H9 (cell line): ENCODE results near the gene ATF6. TPM values are rescaled to one million over a fixed set of nuclear protein-coding genes. Genes with fewer than 3 reads are reported as not detected.

Experiments used
- DNase-seq: peaks from one replicate; pipeline ENCODE4 v3.0.0-alpha.2; 2017
- H2AFZ ChIP-seq: one replicate; pipeline ENCODE4 v1.6.1; 2013; ENCODE audit warnings: mild to moderate bottlenecking, low read length, control low read depth, moderate library complexity
- H2AK5ac ChIP-seq: 2 replicates; pipeline ENCODE4 v1.6.1; 2013; ENCODE audit warnings: low read length, control low read depth, mixed read lengths; ENCODE audit not compliant: insufficient read length
- H2BK120ac ChIP-seq: one replicate; pipeline ENCODE4 v1.6.1; 2013; ENCODE audit warnings: low read depth, mild to moderate bottlenecking, low read length, control low read depth, inconsistent platforms; ENCODE audit not compliant: poor library complexity, severe bottlenecking
- H2BK12ac ChIP-seq: 2 replicates; pipeline ENCODE4 v1.6.1; 2013; ENCODE audit warnings: low read length, control low read depth, mixed read lengths, low read depth; ENCODE audit not compliant: insufficient read length
- H2BK15ac ChIP-seq: 2 replicates; pipeline ENCODE4 v1.6.1; 2013; ENCODE audit warnings: low read depth, low read length, control low read depth
- H2BK20ac ChIP-seq: one replicate; pipeline ENCODE4 v1.6.1; 2013; ENCODE audit warnings: low read depth, mild to moderate bottlenecking, low read length, control low read depth, inconsistent platforms; ENCODE audit not compliant: poor library complexity, severe bottlenecking
- H2BK5ac ChIP-seq: 2 replicates; pipeline ENCODE4 v1.6.1; 2013; ENCODE audit warnings: low read length, control low read depth, mixed read lengths; ENCODE audit not compliant: insufficient read length
- H3K14ac ChIP-seq: 2 replicates; pipeline ENCODE4 v1.6.1; 2013; ENCODE audit warnings: low read length, control low read depth; ENCODE audit not compliant: insufficient read depth
- H3K18ac ChIP-seq: 2 replicates; pipeline ENCODE4 v1.6.1; 2013; ENCODE audit warnings: low read depth, mild to moderate bottlenecking, mixed read lengths, low read length, control low read depth; ENCODE audit not compliant: insufficient read length
- H3K23ac ChIP-seq: 2 replicates; pipeline ENCODE4 v1.6.1; 2013; ENCODE audit warnings: low read length, control low read depth, mixed read lengths, low read depth; ENCODE audit not compliant: insufficient read length
- H3K23me2 ChIP-seq: 2 replicates; pipeline ENCODE4 v1.6.1; 2013; ENCODE audit warnings: low read depth, mild to moderate bottlenecking, mixed read lengths, low read length, control low read depth; ENCODE audit not compliant: insufficient read length, poor library complexity, severe bottlenecking
- H3K27ac ChIP-seq: 2 replicates; pipeline ENCODE4 v1.5.1; 2013; ENCODE audit warnings: low read length, control low read depth, mixed read lengths, low read depth; ENCODE audit not compliant: insufficient read length
- H3K27me3 ChIP-seq: 2 replicates; pipeline ENCODE4 v1.6.1; 2013; ENCODE audit warnings: low read length, control low read depth, inconsistent platforms; ENCODE audit not compliant: insufficient read depth
- H3K4ac ChIP-seq: 2 replicates; pipeline ENCODE4 v1.6.1; 2013; ENCODE audit warnings: low read depth, mild to moderate bottlenecking, control low read depth, inconsistent platforms, low read length, moderate library complexity
- H3K4me1 ChIP-seq: 2 replicates; pipeline ENCODE4 v1.6.1; 2013; ENCODE audit warnings: low read length, control low read depth, inconsistent platforms; ENCODE audit not compliant: insufficient read depth
- H3K4me2 ChIP-seq: 2 replicates; pipeline ENCODE4 v1.6.1; 2013; ENCODE audit warnings: low read length, control low read depth, mixed read lengths; ENCODE audit not compliant: insufficient read length, insufficient read depth
- H3K56ac ChIP-seq: 2 replicates; pipeline ENCODE4 v1.6.1; 2013; ENCODE audit warnings: low read depth, mild to moderate bottlenecking, mixed read lengths, low read length, control low read depth; ENCODE audit not compliant: insufficient read length
- H3K79me1 ChIP-seq: 2 replicates; pipeline ENCODE4 v1.6.1; 2013; ENCODE audit warnings: low read depth, mild to moderate bottlenecking, moderate library complexity, low read length, control low read depth, inconsistent platforms; ENCODE audit not compliant: insufficient read depth, poor library complexity, severe bottlenecking
- H3K79me2 ChIP-seq: 2 replicates; pipeline ENCODE4 v1.6.1; 2013; ENCODE audit warnings: low read length, control low read depth, inconsistent platforms; ENCODE audit not compliant: insufficient read depth
- H3K9ac ChIP-seq: 2 replicates; pipeline ENCODE4 v1.6.1; 2013; ENCODE audit warnings: low read length, control low read depth, mixed read lengths; ENCODE audit not compliant: insufficient read length; ENCODE audit errors: extremely low read depth
- H3K9me3 ChIP-seq: one replicate; pipeline ENCODE4 v1.6.1; 2013; ENCODE audit warnings: low read depth, low read length, inconsistent platforms; ENCODE audit not compliant: control insufficient read depth
- H3T11ph ChIP-seq: one replicate; pipeline ENCODE4 v1.6.1; 2013; ENCODE audit warnings: mild to moderate bottlenecking, low read length, control low read depth, inconsistent platforms
- H4K20me1 ChIP-seq: one replicate; pipeline ENCODE4 v1.6.1; 2013; ENCODE audit not compliant: control insufficient read depth, insufficient read length, insufficient read depth
- H4K5ac ChIP-seq: 2 replicates; pipeline ENCODE4 v1.6.1; 2013; ENCODE audit warnings: low read depth, mild to moderate bottlenecking, mixed read lengths, low read length, control low read depth; ENCODE audit not compliant: insufficient read length
- H4K8ac ChIP-seq: replicated peaks from 2 replicates; pipeline ENCODE4 v1.6.1; 2013; ENCODE audit warnings: low read length, control low read depth, mixed read lengths, low read depth; ENCODE audit not compliant: insufficient read length
- H4K91ac ChIP-seq: 2 replicates; pipeline ENCODE4 v1.6.1; 2013; ENCODE audit warnings: low read depth, mild to moderate bottlenecking, moderate library complexity, mixed read lengths, low read length, control low read depth; ENCODE audit not compliant: insufficient read length
- H3K27ac Mint-ChIP-seq, 3 experiments: 2 replicates in 2 of 3; 3 replicates in 1 of 3; pipeline ENCODE4 v1.8.0; 2020 to 2021; ENCODE audit warnings: mixed read lengths in 3 of 3, mild to moderate bottlenecking in 1 of 3, moderate library complexity in 1 of 3
- H3K27me3 Mint-ChIP-seq: 2 replicates; pipeline ENCODE4 v1.8.0; 2021; ENCODE audit warnings: low read depth, mild to moderate bottlenecking, moderate library complexity, mixed read lengths
- H3K36me3 Mint-ChIP-seq, 3 experiments: 2 replicates in 2 of 3; 3 replicates in 1 of 3; pipeline ENCODE4 v1.8.0; 2020 to 2021; ENCODE audit warnings: low read depth in 3 of 3, mixed read lengths in 3 of 3; ENCODE audit not compliant: insufficient read depth in 1 of 3
- H3K4me1 Mint-ChIP-seq, 2 experiments: 2 replicates each; pipeline ENCODE4 v1.8.0; 2020; ENCODE audit warnings: mixed read lengths in 2 of 2
- H3K4me3 Mint-ChIP-seq, 2 experiments: 2 replicates in 1 of 2; 3 replicates in 1 of 2; pipeline ENCODE4 v1.8.0; 2020 to 2021; ENCODE audit warnings: mild to moderate bottlenecking in 2 of 2, mixed read lengths in 2 of 2, moderate library complexity in 1 of 2
- H3K9me3 Mint-ChIP-seq, 2 experiments: 2 replicates in 1 of 2; 3 replicates in 1 of 2; pipeline ENCODE4 v1.8.0; 2020; ENCODE audit warnings: mild to moderate bottlenecking in 2 of 2, mixed read lengths in 2 of 2, moderate library complexity in 1 of 2
- total RNA-seq: library from RNA; stranded (reverse); gene quantifications from 2 replicates; pipeline ENCODE4 v1.2.1, GENCODE V29; 2021
- TF ChIP-seq, protein P1 (sequence below): fragments of 200-600 bp; sonication (generic); conservative IDR thresholded peaks from 3 replicates; pipeline ENCODE4 v1.8.0; 2021; ENCODE audit warnings: antibody characterized with exemption, mild to moderate bottlenecking

Gene ATF6
- total RNA-seq, 1 experiment from 2014 or later: 11.2 TPM

DNA sequence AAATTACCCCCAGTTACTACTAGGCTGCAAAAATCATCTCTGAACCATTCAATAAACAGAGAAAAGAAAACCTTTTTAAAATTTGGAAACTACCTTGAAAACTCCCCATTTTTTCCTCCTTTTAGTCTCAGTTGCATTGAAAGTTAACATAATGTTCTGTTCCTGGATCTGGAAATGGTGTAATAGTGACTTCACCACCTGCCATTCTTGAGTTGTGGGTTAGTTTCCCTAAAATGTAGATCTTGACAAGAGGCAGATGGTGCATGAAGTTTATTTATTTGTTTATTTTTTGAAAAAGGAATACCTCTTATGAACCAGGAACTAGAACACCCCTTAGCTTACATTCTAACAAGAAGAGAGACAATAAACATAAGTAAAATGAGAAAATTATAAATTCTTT lies 72.8 kb downstream of the ATF6 start:
- H3K4me2 ChIP-seq: no peak overlapping the region
- H4K20me1 ChIP-seq: no peaks in the 10 kb centered on the region
- H3K9ac ChIP-seq: no peak overlapping the region
- H3K27ac ChIP-seq: no peak overlapping the region
- H3K18ac ChIP-seq: no peak overlapping the region
- no peak overlapping the region for H2AK5ac ChIP-seq
- H2BK15ac ChIP-seq: no peak overlapping the region
- no peaks in the 10 kb centered on the region for H3K9me3 ChIP-seq
- H3K4me1 ChIP-seq: no peaks in the 10 kb centered on the region
- H2BK12ac ChIP-seq: no peak overlapping the region
- no peaks in the 10 kb centered on the region for H3K79me2 ChIP-seq
- DNase-seq: no peak
- H3K23me2 ChIP-seq: no peaks in the 10 kb centered on the region
- H3K27me3 ChIP-seq: no peaks in the 10 kb centered on the region
- H3K4me1 Mint-ChIP-seq: no peaks in the 10 kb centered on the region
- H4K5ac ChIP-seq: no peak overlapping the region
- H3K36me3 Mint-ChIP-seq: peaks cover 0 to 5% (median 4%) of the 10 kb centered on the region in 3 experiments; a peak in 4 of 7 replicates
- H3K9me3 Mint-ChIP-seq: peaks cover under 1% of the 10 kb centered on the region in 2 experiments; a peak in 3 of 5 replicates
- no peak overlapping the region for H3K23ac ChIP-seq
- no peak overlapping the region for H2BK20ac ChIP-seq
- H2AFZ ChIP-seq: no peak overlapping the region
- H3K14ac ChIP-seq: no peak overlapping the region
- H3K79me1 ChIP-seq: no peaks in the 10 kb centered on the region
- H3K27me3 Mint-ChIP-seq: no peaks in the 10 kb centered on the region
- TF ChIP-seq, protein P1, sequence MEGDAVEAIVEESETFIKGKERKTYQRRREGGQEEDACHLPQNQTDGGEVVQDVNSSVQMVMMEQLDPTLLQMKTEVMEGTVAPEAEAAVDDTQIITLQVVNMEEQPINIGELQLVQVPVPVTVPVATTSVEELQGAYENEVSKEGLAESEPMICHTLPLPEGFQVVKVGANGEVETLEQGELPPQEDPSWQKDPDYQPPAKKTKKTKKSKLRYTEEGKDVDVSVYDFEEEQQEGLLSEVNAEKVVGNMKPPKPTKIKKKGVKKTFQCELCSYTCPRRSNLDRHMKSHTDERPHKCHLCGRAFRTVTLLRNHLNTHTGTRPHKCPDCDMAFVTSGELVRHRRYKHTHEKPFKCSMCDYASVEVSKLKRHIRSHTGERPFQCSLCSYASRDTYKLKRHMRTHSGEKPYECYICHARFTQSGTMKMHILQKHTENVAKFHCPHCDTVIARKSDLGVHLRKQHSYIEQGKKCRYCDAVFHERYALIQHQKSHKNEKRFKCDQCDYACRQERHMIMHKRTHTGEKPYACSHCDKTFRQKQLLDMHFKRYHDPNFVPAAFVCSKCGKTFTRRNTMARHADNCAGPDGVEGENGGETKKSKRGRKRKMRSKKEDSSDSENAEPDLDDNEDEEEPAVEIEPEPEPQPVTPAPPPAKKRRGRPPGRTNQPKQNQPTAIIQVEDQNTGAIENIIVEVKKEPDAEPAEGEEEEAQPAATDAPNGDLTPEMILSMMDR: no peak
- H3T11ph ChIP-seq: no peak overlapping the region
- H3K4me3 Mint-ChIP-seq: no peak overlapping the region
- H4K8ac ChIP-seq: no peak overlapping the region
- no peak overlapping the region for H2BK5ac ChIP-seq
- H3K4ac ChIP-seq: no peak overlapping the region
- H3K56ac ChIP-seq: no peak overlapping the region
- no peak overlapping the region for H3K27ac Mint-ChIP-seq
- no peak overlapping the region for H4K91ac ChIP-seq
- no peak overlapping the region for H2BK120ac ChIP-seq
